ENCODE data around the gene NFKB1.

DNA sequence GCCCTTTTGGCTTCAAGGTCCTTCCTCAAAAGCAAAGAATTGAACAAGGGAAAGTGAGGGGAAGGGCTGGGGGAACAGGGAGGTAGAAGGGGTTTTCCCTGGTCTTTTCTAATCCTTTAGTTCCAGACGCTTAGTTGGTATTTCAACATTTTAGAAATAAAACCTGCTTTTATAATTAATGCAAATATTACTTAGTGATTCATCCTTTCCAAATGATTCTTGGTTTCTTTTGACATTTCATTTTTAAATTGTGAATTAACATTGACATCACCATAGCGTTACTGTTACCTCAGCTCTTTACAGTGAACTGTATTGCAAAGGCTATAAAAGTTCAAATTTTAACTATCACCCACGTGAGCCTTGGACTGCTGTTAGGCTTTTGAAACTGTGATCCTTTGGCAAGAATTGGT is 20.9 kb downstream of the NFKB1 start:
- TF ChIP-seq, protein P1, sequence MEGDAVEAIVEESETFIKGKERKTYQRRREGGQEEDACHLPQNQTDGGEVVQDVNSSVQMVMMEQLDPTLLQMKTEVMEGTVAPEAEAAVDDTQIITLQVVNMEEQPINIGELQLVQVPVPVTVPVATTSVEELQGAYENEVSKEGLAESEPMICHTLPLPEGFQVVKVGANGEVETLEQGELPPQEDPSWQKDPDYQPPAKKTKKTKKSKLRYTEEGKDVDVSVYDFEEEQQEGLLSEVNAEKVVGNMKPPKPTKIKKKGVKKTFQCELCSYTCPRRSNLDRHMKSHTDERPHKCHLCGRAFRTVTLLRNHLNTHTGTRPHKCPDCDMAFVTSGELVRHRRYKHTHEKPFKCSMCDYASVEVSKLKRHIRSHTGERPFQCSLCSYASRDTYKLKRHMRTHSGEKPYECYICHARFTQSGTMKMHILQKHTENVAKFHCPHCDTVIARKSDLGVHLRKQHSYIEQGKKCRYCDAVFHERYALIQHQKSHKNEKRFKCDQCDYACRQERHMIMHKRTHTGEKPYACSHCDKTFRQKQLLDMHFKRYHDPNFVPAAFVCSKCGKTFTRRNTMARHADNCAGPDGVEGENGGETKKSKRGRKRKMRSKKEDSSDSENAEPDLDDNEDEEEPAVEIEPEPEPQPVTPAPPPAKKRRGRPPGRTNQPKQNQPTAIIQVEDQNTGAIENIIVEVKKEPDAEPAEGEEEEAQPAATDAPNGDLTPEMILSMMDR (IDR thresholded peaks at IDR 0.05; ENCODE audit: insufficient read depth, low read length) = no peak
- no peak for TF ChIP-seq GABPA (IDR thresholded peaks at IDR 0.05; ENCODE audit: low read depth)
